ENCODE data around the gene OR10J4. TPM values are rescaled to one million over a fixed set of nuclear protein-coding genes. Genes with fewer than 3 reads are reported as not detected.

The OR10J4 gene
- total RNA-seq, result not detected

DNA sequence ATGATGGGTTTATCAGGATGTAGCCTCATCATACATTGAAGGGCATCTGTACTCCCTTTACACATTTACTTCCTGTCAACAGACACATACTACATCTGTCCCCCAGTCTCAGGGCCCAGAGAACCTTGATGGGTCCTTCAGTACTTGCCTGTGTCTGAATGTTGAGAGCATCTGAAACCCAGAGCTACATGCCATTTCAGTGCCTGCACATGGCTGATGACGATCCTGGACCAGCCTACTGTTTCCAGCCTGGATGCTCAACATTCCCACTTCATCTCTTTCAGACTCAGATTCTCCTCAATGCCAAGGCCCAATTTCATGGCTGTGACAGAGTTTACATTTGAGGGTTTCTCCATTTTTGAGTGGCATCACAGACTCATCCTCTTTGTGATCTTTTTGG lies at the start of gene OR10J4:
Gene OR10J4, plus strand, starts transcription at position 301 of the 400 bp plus-strand sequence.
- no peak within 1 kb of the TSS for H3K4me3 Mint-ChIP-seq
- H3K9me3 Mint-ChIP-seq, result no peaks in the 10 kb centered on the region
- no peak within 1 kb of the TSS for H3K27ac Mint-ChIP-seq
- no peaks in the 10 kb centered on the region for H3K4me1 Mint-ChIP-seq
- H3K27me3 Mint-ChIP-seq, result peaks cover 4% of the 10 kb centered on the region
- POLR2A ChIA-PET, result no interaction called here
- no peaks in the 10 kb centered on the region for H3K36me3 Mint-ChIP-seq
- DNase-seq (no peak), ATAC-seq (ENCODE audit: low read depth) (no peak)

DNA sequence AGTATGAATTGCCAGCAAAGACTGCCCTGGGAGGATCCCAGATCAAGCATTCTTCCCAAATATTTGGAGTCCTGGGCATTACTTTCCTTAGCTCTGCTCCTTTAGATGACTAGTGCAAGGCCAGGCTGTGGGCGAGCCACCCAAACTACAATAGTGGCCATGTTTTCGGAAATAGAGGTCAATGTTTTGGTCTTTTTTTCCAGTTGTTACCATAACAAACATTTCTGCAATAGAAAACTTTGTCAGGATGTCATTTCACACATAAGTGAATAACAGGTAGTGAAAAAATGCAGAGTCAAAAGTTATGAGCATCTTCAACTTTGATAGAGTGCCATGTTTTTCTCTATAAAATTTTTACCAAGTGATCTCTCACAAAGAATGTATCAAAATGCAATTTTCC lies 25.2 kb upstream of the OR10J4 start:
- POLR2A ChIA-PET, result no interaction called here
- Mint-ChIP-seq H3K9me3 (peaks cover 2% of the 10 kb centered on the region), H3K4me3 (no peak overlapping the region), H3K4me1 (no peaks in the 10 kb centered on the region), H3K27ac (no peak overlapping the region), H3K36me3 (no peaks in the 10 kb centered on the region), H3K27me3 (no peaks in the 10 kb centered on the region)
- no peak for DNase-seq
- ATAC-seq (ENCODE audit: low read depth), result no peak

DNA sequence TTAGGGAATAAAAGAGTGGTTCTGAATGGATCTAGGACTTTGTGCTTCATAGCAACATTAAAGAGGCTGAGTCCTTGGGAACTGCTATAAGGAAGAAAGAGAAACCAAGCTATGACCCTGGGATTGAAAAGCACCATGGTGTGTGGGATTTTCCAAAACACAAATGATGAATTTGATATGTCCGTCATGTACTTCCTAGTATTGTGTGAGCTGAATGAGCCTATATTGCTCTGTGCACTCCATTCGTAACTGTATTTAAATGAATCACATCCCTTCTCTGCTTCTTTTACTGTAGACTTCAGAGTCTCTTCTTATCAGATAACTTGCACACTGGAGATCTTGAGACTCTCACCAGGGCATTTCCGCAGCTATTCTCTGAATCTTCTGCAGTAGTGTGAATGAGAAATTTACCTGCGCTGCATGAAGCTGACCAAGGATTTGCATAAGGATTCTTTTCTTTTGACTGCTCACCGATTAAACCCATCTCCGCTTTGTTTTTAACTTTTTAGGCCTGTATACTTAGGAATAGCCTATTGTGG lies 23.1 kb upstream of the OR10J4 start:
- POLR2A ChIA-PET, result no interaction called here
- Mint-ChIP-seq H3K27me3 (no peaks in the 10 kb centered on the region), H3K36me3 (no peaks in the 10 kb centered on the region), H3K4me3 (no peak overlapping the region), H3K9me3 (peaks cover 2% of the 10 kb centered on the region), H3K27ac (no peak overlapping the region), H3K4me1 (no peaks in the 10 kb centered on the region)
- no peak for DNase-seq
- no peak for ATAC-seq (ENCODE audit: low read depth)

DNA sequence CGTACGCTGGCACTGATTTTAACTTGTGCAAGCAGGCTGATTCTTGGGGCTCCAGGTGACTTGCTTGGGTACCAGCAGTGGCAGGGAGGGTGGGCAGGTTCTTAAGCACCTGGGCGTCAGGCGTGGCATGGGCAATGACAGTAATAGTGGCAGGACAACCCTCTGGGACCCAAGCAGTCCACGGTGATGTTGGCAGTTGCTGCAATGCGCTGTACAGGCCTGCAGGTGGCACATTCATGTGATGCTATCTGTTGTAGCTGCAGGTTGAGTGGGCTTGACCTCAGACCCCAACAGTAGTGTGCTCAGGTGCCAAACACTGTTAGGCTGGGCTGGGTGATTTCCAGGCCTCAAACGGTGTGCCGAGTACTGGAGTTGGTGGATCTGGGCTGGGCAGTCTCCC lies 10.2 kb upstream of the OR10J4 start:
- POLR2A ChIA-PET, result no interaction called here
- ATAC-seq (ENCODE audit: low read depth) (no peak), DNase-seq (no peak)
- H3K4me3 Mint-ChIP-seq, result no peak overlapping the region
- no peak overlapping the region for H3K27ac Mint-ChIP-seq
- no peaks in the 10 kb centered on the region for H3K4me1 Mint-ChIP-seq
- H3K36me3 Mint-ChIP-seq, result no peaks in the 10 kb centered on the region
- H3K27me3 Mint-ChIP-seq, result peaks cover 3% of the 10 kb centered on the region
- peaks cover 7% of the 10 kb centered on the region for H3K9me3 Mint-ChIP-seq

DNA sequence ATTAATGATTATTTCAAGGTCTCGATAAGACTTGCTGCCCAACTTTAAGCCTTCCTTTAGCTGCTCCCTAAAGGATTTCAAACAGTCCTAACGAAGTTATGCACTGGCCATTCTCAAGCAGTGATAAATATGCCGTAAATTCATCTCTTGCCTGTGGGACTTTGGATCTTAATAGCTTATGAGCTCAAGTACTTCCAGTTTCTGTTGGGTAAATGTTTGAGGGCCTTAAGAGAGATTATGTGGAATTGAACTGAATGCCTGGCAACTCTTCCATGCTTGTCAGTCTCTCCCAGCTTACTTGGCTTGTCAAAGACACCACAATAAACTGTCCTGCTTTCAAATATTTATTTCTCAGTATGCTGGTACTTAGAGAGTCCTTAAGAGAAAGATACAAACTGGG lies 3.5 kb upstream of the OR10J4 start:
- H3K36me3 Mint-ChIP-seq, result no peaks in the 10 kb centered on the region
- POLR2A ChIA-PET, result no interaction called here
- no peak for DNase-seq
- H3K27me3 Mint-ChIP-seq, result peaks cover 5% of the 10 kb centered on the region
- no peak overlapping the region for H3K4me3 Mint-ChIP-seq
- no peaks in the 10 kb centered on the region for H3K4me1 Mint-ChIP-seq
- ATAC-seq (ENCODE audit: low read depth), result no peak
- H3K27ac Mint-ChIP-seq, result no peak overlapping the region
- H3K9me3 Mint-ChIP-seq, result no peaks in the 10 kb centered on the region

DNA sequence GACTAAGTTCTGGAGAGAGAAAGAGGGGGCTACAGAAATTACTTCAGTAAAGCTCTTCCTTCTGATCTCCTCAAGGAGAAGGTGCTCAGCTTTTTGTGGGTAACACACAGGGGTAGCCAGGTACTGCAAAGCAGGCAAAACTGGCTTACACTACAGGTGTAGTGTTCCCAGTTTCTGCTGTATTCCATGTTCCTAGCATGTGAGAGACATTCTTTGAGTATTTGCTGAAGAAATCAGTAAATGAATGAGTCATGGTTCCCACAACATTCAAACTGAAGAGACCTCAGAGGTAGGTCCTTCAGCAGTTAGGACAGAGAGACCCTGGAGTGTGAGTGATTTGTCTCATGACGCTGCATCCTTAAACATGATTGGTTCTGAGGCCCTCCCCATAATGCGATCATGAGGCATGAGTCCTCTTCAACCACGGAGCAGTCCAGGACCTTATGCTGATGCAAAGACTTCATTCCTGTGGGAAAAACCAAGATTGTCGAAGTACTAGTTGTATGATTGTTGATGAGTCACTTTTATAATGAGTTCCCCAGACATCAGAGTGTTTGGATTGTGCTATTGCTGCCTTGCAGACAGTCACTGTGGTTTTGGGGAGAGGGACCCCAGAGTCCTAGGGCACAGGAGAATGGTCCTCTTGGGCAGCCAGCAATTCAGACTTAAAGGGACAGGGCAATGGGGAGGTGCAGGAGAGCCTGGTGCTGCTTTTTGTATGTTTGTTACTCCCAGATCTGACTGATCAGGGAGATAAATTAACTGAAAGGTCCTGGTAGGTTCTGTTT lies 2.7 kb upstream of the OR10J4 start:
- H3K36me3 Mint-ChIP-seq, result no peaks in the 10 kb centered on the region
- POLR2A ChIA-PET, result no interaction called here
- no peak for ATAC-seq (ENCODE audit: low read depth)
- H3K27me3 Mint-ChIP-seq, result peaks cover 5% of the 10 kb centered on the region
- H3K4me1 Mint-ChIP-seq, result no peaks in the 10 kb centered on the region
- no peak overlapping the region for H3K4me3 Mint-ChIP-seq
- no peak overlapping the region for H3K27ac Mint-ChIP-seq
- DNase-seq, result no peak
- H3K9me3 Mint-ChIP-seq, result no peaks in the 10 kb centered on the region

DNA sequence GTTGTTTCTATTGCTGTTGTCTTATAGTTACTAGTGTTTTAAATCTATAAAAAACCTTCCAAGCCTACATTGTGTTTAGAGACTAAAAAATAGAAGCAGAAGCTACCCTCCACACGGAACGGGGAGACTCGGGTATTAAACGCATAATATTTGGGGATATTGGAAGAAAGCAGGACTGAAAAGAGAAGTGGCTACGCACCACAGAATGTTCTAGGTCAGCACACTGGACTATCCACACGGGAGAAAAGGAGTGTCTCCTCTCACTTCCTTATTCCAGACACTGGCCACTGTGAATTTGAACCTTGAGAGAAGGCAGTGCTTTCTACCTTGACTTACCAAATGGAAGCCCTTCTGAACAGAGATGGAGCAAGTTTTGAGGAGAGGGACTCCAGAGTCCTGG lies 1.0 kb upstream of the OR10J4 start:
- ATAC-seq (ENCODE audit: low read depth), result no peak
- Mint-ChIP-seq H3K9me3 (no peaks in the 10 kb centered on the region), H3K4me3 (no peak overlapping the region), H3K4me1 (no peaks in the 10 kb centered on the region), H3K36me3 (no peaks in the 10 kb centered on the region), H3K27me3 (peaks cover 3% of the 10 kb centered on the region), H3K27ac (no peak overlapping the region)
- no peak for DNase-seq
- POLR2A ChIA-PET, result no interaction called here

DNA sequence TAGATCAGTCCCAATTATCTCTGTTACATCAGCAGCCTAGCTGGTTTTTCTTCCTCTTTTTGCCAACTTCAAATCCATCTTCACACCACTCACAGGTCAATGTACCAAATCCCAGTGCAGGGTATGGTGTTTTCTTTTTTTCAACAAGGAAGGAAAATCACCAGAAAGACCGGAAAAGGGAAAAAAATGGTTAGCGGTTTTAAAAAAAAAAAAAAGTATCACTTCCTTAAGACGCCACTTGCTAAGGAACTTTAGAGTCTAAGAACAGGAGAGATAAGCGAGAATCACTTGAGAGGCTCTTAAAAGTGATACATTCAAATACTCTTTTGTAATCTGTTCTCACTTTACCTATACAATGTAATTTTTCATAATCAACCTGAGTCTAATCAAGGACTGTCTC lies 4.5 kb downstream of the OR10J4 start:
- Mint-ChIP-seq H3K27me3 (peaks cover 4% of the 10 kb centered on the region), H3K36me3 (no peaks in the 10 kb centered on the region), H3K9me3 (no peaks in the 10 kb centered on the region), H3K4me3 (no peak overlapping the region), H3K4me1 (no peaks in the 10 kb centered on the region), H3K27ac (no peak overlapping the region)
- no peak for ATAC-seq (ENCODE audit: low read depth)
- no peak for DNase-seq
- POLR2A ChIA-PET, result no interaction called here

DNA sequence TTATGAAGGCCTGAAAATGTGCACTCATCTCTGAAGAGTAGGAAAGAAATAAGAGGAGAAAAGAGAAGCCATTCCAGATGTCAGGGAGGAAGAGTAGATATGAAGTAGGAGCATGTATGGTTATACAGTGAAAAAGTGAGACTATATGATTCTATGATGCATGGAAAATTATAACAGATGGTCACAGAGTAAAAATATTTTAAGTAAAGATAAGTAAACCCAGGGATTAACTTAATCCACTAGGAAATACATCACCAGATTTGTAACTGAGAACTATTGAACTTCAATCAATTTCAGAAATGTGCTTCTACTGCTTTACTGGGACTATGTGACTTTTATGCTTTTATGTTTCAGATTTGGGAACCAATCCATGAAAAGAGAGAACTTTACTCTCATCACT lies 7.4 kb downstream of the OR10J4 start, which contains the start of gene OR10J1:
Gene OR10J1, plus strand, starts transcription at position 301 of the 400 bp plus-strand sequence. Its CDS starts 70 bp downstream, at position 371.
- Mint-ChIP-seq H3K27ac (no peak within 1 kb of the TSS), H3K27me3 (peaks cover 4% of the 10 kb centered on the region), H3K9me3 (no peaks in the 10 kb centered on the region), H3K4me1 (no peaks in the 10 kb centered on the region), H3K36me3 (no peaks in the 10 kb centered on the region), H3K4me3 (no peak within 1 kb of the TSS)
- DNase-seq, result no peak
- POLR2A ChIA-PET, result no interaction called here
- no peak for ATAC-seq (ENCODE audit: low read depth)

DNA sequence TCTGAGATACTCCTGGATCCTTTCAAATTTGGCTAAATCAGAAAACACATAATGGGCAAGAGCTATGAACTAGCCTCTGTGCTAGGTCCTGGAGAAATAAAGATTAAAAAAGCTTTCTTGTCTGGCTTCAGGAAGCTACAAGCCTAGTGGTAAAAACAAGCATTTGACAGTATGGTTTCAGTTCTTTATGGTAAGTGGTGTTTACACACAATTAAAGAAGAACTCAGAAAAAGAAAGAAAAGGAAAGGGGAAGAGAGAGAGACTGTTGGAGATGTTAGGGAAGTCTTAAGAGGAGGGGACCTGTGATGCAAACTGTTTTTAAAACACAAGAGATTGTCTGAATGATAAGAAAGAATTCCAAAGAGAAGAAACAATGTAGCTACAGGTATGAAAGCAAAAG lies 9.4 kb downstream of the OR10J4 start:
- Mint-ChIP-seq H3K4me3 (no peak overlapping the region), H3K27ac (no peak overlapping the region)
- POLR2A ChIA-PET, result no interaction called here

DNA sequence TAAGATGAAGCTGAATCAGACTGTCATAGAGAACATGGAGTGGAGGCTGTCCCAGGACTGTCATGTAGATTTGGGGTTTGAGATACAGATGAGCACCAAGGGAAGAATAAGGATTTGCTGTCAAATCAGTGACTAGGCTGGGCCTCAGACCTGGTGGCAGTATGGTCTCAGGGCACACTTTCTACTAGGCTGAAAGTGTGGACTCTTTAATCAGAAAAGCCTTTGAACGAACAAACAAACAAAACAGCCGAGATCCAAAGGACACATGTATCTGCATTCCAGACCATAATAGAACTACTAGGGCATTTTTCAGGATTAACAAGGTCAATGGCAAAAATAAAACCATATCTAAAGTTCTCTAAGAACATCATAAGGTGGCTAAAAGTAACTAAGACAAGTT lies 10.4 kb downstream of the OR10J4 start:
- DNase-seq (no peak), ATAC-seq (ENCODE audit: low read depth) (no peak)
- no peaks in the 10 kb centered on the region for H3K4me1 Mint-ChIP-seq
- H3K27ac Mint-ChIP-seq, result no peak overlapping the region
- H3K4me3 Mint-ChIP-seq, result no peak overlapping the region
- POLR2A ChIA-PET, result no interaction called here
- peaks cover 2% of the 10 kb centered on the region for H3K27me3 Mint-ChIP-seq
- no peaks in the 10 kb centered on the region for H3K9me3 Mint-ChIP-seq
- no peaks in the 10 kb centered on the region for H3K36me3 Mint-ChIP-seq

More for the DNA sequence above, 9.4 kb downstream of the OR10J4 start:
- H3K4me1 Mint-ChIP-seq, result no peaks in the 10 kb centered on the region
- ATAC-seq (ENCODE audit: low read depth), result no peak
- no peaks in the 10 kb centered on the region for H3K9me3 Mint-ChIP-seq
- peaks cover 2% of the 10 kb centered on the region for H3K27me3 Mint-ChIP-seq
- no peak for DNase-seq
- no peaks in the 10 kb centered on the region for H3K36me3 Mint-ChIP-seq

DNA sequence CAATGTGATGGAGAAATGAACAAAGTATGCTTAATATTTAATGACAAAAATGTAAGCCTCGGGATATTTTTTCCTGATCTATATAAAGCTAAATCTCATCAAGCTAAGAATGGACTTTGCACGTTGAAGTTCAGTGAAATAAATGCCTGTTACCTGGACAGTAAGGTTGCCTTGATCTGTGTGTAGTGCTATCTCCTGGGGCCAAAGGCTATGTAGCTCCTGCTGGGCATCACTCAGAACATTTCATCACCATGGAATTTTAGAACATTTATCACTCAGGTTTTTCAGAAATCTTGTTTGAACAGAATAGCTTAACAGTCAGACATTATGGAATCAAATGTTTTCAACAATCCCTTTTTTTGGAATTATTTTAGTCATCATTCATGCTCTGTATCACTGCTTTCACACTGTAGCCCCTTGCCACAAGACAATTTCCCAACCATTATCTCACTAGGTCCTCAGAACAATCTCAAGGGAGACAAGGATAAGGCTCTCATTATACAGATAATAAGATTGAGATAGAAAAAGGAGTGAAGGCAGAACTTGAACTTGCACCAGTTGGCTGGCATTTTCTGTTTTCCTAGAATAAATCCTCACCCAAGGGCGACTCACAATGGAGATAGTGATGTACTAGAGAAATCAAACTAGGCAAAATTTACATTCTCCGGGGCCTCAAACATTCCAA lies 11.2 kb downstream of the OR10J4 start:
- Mint-ChIP-seq H3K9me3 (no peaks in the 10 kb centered on the region), H3K4me1 (no peaks in the 10 kb centered on the region), H3K27me3 (peaks cover 2% of the 10 kb centered on the region), H3K4me3 (no peak overlapping the region), H3K36me3 (no peaks in the 10 kb centered on the region), H3K27ac (no peak overlapping the region)
- ATAC-seq (ENCODE audit: low read depth) (no peak), DNase-seq (no peak)
- POLR2A ChIA-PET, result no interaction called here

DNA sequence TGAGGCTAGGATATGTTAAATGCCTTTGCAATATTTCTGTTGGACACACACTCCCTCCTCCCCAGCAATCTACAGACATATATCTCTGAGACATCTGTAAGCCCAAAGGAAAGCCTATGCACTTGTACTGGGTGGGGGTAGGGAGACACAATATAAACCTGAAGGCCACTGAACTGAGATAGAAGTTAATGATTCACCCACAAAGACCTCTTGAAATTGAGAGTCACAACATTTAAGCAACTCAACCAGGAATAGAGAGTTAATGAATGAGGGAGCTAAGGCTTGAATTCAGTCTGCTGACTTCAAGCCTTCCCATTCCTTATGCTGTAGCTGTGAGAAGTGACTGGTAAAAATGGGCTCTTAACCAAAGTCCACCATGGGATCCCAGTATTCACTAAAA lies 12.5 kb downstream of the OR10J4 start:
- Mint-ChIP-seq H3K27ac (no peak overlapping the region), H3K4me3 (no peak overlapping the region), H3K36me3 (no peaks in the 10 kb centered on the region), H3K9me3 (no peaks in the 10 kb centered on the region), H3K27me3 (no peaks in the 10 kb centered on the region), H3K4me1 (no peaks in the 10 kb centered on the region)
- ATAC-seq (ENCODE audit: low read depth) (no peak), DNase-seq (no peak)
- POLR2A ChIA-PET, result no interaction called here

DNA sequence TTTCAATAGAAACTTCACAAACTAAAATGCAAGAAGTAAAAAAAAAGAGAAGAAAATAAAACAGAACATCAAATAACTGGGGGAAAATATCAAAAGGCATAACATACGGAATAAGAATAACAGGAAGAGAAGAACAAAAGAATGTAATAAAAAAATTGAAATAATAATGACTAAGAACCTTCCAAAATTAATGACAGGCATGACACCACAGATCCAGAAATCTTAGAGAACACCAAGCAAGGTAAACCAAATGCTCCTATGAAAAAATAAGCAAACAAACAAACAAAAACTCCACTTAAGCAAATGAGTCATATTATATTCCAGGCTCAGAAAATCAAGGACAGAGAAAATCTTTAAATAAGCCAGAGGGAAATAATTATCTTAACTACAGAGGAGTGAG lies 16.2 kb downstream of the OR10J4 start:
- Mint-ChIP-seq H3K4me1 (no peaks in the 10 kb centered on the region), H3K27ac (no peak overlapping the region), H3K27me3 (no peaks in the 10 kb centered on the region), H3K36me3 (no peaks in the 10 kb centered on the region), H3K4me3 (no peak overlapping the region), H3K9me3 (no peaks in the 10 kb centered on the region)
- POLR2A ChIA-PET, result no interaction called here
- no peak for ATAC-seq (ENCODE audit: low read depth)
- no peak for DNase-seq
